GOT3 (cell line): ENCODE results near the gene COQ2.

Experiments
- DNase-seq: peaks from one replicate; lab custom pipeline; 2025; ENCODE audit warnings: mixed read lengths; lab: John Stamatoyannopoulos, UW

The COQ2 gene

DNA sequence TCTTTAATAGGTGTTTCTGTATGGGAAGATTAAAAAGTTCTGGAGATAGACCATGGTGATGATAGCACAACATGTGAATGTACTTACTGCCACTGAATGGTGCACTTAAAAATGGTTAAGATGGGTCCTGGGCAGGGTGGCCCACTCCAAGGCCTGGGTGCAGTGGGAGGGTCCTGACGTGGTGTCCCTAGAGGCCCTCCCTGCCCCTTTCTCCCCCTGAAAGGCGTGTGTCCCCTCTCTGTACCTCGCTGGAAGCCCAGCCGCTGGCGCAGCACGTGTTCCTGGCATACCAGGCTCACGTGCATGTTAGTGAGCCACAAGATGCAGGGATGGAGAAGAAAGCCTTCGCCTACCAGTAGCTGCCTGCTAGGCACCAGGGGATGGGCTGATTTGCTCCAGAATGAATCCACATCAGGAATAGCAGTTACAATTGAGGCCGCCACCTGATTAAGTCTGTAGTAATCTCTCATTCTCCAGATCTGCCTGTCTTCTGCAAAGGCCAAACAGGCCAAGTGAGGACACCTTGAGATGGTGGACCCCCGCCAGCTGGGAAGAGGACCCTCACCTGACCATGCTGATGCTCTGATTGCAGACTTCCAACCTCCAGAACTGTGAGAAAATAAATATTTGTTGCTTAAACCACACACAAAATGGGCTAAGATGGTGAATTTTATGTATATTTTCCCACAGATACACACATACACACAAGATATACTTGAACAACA, 67.5 kb downstream of the COQ2 start:
- no peak for DNase-seq

DNA sequence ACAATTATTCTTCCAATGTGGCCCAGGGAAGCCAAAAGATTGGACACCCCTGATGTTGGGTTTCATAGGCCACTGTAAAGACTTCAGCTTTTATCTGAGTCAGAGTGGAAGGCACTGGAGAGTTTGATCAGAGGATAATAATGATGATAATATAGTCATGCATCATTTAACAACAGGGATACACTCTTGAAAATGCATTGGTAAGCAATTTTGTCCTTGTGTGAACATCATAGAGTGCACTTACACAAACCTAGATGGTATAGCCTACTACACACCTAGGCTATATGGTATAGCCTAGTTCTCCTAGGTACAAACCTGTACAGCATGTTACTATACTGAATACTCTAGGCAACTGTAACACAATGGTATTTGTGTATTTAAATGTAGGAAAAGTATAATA, 70.5 kb downstream of the COQ2 start:
- no peak for DNase-seq
